Esophagus squamous epithelium (tissue), 4 donors: Measurements from ENCODE around the gene TMC3.

Experiments
- CTCF ChIP-seq, 6 experiments: fragments of 450-650 bp in 4 of 6; fragments of 200-600 bp in 2 of 6; sonication (generic) in 2 of 6; IDR thresholded peaks; one replicate each; pipeline ENCODE4 v1.5.1; 2016 to 2019; ENCODE audit warnings: antibody characterized with exemption in 6 of 6, mild to moderate bottlenecking in 4 of 6, moderate library complexity in 4 of 6
- POLR2A ChIP-seq, 4 donors: fragments of 450-650 bp; IDR thresholded peaks; one replicate each; pipeline ENCODE4 v1.6.1; 2017; ENCODE audit warnings: antibody characterized with exemption in 4 of 4, mild to moderate bottlenecking in 4 of 4, moderate library complexity in 3 of 4

GRCh38 chr15:81335631-81336030 lies 38.4 kb downstream of the TMC3 start:
- TF ChIP-seq POLR2A (IDR thresholded peaks at IDR 0.05) (no peak), CTCF (IDR thresholded peaks at IDR 0.05) (no peak)
